Stimulated activated CD8-positive, alpha-beta memory T cell treated with anti-CD3 and anti-CD28 coated beads, Interleukin-12 subunit alpha, Interleukin-12 subunit beta, amount 100 ng/mL, for 1 hour (primary cell): Measurements from ENCODE around the gene NPC2.

ENCODE experiments used
- DNase-seq: peaks from one replicate; pipeline ENCODE4 v3.0.0-alpha.2; 2020; ENCODE audit warnings: low read depth

The NPC2 gene

GRCh38 chr14:74503291-74503937, 10.3 kb upstream of the NPC2 start:
- DNase-seq, result no peak

DNA sequence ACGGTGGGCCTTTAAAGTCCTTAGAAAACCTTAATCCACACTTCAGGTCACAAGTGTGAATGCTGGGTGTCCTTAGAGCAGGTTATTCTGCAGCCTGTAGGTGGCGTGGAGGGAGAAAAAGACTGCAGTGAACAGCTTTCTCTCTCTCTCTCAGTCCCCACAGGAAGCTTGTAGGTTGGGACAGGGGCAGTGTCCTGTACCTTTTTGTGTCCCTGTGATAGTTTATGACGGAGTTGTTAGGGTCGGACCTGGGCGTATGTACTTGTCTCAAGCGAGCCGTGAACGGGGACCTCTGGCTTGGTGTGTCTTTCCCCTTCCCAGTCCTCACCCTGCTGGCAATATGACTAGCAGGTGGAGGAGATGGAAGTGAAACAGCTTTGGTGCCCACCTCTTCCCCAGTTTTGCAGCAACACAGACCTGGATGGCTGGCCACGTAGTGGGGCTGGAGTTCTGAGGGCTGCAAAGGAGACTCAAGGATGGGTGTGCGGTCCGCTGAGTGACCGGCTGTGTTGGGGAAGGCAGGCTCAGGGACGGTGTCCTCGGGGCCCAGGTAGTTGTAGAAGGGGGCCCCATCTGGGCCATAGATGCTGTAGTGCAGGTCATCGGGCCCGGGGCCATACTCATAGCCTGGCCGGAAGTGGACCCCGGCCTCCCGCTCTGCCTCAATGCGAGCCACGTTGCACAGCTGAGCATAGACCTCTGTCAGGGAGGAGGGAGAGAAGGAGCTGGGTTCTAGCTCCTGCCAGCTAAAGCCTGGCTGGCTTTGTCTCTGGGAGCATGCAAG, 9.3 kb upstream of the NPC2 start:
- DNase-seq, result no peak

- DNase-seq, result no peak
These were observed 8.6 kb upstream of the NPC2 start for GRCh38 chr14:74501691-74502090.

- DNase-seq, result no peak
These were observed 8.1 kb upstream of the NPC2 start for GRCh38 chr14:74501135-74501614.

GRCh38 chr14:74500417-74501134, 7.5 kb upstream of the NPC2 start:
- no peak for DNase-seq

DNA sequence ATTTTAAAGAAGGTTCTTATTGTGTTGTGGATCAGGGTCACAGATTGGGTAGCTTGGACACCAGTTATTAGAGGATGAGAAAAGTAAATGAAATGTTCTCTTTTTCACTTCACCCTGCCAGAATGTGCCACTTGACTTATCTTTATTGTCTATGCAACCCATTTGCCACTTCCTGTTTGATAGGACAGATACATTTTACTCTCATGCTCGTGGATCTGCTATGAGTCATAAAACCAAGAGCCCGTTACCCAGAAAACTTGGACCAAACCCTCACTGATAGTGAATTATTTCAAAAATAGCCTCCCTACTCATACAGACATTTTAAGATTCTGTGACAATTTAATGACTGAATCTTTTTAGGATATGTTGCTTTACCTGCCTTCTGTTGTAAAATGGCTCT, 2.3 kb upstream of the NPC2 start:
- no peak for DNase-seq

- peak; percentile 98 for DNase-seq
These were observed 497 bp upstream of the NPC2 start, which contains the start of gene ISCA2 for GRCh38 chr14:74493343-74494261. ISCA2 (plus strand) TSS chr14:74493765; CDS start chr14:74493775, 10 bp downstream.

DNA sequence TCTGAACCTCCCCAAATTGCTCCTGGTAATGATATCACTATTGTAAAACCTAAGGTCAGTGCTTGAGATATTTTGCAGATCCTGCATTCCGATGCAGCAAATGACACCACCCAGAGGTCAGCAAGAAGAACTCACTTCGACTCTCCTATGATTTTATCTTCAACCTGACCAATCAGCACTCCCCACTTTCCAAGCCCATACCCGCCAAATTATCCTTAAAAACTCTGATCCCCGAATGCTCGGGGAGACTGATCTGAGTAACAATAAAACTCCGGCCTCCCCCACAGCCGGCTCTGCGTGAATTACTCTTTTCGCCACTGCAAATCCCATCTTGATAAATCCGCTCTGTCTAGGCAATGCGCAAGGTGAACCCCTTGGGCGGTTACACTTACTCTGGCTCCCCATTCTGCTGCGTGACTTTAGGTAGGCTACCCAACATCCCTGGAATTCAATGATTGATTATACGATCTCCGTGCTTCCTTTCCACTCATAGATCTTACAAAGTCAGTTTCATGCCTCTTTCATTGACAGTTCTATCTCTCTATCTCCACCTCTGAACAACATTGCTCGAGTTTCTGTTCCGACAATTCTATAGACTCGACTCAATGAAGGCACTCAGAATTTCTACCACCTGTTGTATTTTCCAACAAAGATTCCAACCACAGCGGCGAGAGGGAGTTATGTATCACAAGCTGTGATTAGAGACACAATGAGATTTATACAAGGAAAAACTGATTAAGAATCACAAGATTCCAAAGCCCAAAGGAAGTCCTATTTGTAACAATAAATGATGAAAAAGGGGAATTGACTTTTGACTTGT, 939 bp downstream of the NPC2 start:
- no peak for DNase-seq

- no peak for DNase-seq
These were observed 2.6 kb downstream of the NPC2 start for GRCh38 chr14:74490486-74490885.

- DNase-seq, result no peak
These were observed 4.2 kb downstream of the NPC2 start for GRCh38 chr14:74488786-74489397.

DNA sequence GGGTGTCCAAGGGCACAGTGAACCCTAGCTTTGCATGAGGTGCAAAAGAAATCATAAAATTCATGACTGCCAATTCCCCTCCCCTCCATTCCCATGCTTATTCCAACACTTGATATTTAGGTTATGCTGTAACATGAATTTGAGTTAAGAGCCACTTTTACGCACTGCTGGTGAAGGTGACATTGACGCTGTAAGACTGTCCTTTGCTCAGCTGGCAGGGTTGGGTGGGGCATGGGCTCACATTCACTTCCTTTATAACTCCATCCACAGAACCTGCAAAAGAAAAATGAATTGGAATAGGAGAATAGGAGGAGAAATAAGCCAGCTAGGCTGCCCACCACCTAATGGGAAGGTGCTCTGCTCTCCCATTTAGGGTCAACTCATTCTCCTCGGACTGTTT, 6.9 kb downstream of the NPC2 start:
- DNase-seq, result no peak

DNA sequence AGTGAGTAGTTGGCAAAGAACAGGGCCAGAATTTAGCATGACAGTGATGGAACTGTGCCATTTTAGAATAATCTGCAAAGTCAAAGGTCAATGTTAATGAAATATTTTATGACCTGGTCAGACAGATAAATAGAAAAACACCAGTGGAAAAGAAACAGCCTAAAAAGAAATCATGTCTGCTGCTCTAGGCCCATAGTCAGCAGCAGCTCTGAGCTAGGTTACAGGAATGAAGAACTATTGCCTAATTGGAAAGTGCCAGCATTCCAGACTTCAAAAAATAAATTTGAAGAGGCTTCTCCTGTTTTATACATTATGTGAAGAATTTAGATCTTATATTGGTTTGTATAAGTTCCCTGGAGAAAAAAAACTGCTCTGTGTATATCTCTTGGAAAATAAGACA, 9.8 kb downstream of the NPC2 start:
- DNase-seq, result no peak

- DNase-seq, result no peak
These were observed 10.5 kb downstream of the NPC2 start for GRCh38 chr14:74482571-74482970.

DNA sequence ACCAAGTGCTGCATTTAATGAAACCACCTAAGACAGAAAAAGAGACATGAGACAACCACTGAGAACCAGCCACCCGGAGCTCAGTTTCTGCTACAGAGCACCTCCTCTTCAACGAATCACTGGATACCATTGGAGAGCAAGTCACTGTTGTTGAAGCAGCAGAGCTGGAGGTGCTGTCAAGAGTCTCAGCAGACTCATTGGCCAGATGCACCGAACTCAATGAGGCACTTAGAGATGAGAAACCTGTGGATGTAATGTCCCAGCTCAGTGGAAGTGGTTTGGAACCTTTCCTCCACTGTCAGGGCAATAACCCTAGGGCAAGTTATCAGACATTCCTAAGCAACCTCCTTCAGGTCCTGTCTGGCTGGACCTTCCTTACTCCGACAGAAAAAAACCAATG, 13.1 kb downstream of the NPC2 start:
- DNase-seq, result no peak

DNA sequence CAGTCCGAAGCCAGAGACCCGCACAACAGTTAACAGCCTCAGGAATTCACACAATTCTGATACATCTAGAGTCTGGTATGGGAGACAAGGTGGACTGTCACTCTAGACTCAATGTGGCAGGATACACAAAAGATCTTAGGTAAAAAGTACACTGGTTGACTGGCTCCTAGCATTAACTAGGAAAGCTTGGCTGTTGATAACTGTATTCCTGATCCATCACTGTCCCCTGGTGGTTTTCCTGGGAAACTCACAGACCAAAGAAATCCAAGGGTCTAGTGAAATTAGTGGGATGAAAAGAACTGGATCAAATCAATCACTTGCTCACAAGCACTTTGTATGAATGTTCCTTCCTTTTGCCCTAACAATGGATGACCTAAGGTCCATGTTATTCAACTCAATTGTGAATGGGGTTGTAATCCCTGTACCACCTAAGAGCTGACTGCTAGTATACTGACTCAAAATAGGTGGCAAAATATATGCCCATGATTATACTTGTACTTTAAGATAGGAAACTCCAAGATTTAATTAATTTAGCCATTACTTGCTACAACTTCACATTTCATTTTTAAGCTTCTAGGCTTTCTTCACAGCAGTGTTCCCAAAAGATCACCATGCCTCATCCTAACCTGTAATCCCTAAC, 14.0 kb downstream of the NPC2 start:
- no peak for DNase-seq

DNA sequence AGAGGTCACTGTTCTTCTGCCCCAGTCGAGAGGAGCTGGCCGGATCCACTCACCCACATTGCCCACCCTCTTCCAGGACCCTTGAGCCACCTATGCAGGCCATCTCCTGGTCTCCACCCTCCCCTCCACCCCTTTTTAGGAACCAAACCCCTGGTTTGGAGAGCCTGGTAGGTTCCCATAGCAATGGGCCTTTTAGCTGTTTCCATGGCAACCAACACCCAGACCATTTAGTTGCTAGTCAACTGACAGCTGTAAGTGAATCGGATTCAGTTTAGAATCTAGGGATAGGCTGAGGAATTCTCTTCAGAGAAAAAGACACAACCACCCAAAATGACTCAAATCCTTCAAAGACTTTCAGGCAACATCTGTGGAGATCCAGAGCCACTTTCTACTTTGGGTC, 16.5 kb downstream of the NPC2 start:
- DNase-seq, result no peak

DNA sequence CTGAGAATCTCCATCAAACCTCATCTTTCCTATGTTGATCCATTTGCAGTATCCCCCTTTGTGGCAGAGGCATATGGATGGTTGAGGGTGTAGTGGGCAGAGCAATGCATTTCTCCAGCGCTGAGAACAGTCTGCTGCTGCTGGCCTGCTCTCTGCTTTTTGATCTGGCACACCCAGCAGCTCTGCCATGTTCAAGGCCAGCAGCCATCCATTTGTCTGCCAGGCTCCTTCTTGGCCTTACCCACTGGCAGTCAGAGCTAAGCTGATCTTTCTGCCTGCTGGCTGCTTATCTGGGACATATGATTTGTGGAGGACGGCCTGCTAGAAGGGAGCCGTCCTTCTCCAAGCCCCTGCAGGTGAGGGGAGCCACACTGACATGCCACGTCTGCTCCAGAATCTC, 17.0 kb downstream of the NPC2 start:
- DNase-seq, result no peak

DNA sequence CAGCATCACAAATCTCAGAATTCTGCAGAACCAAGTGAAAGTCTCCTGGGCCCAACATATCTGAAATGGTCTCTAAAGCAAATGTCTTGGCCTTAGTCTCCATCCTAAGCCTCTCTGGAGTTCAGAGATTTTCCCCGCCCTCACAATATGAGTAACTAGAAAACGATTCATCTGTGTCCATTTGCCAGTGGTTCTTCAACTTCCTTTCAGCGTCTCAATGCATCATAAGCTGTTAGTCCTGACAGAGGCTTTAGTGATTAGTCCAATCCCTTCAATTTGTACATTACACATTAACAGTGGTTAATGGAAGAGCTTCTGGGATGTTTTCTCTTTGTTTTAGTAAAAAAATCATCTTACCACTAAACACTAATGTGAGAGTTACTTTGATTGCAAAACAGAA, 17.4 kb downstream of the NPC2 start:
- no peak for DNase-seq

DNA sequence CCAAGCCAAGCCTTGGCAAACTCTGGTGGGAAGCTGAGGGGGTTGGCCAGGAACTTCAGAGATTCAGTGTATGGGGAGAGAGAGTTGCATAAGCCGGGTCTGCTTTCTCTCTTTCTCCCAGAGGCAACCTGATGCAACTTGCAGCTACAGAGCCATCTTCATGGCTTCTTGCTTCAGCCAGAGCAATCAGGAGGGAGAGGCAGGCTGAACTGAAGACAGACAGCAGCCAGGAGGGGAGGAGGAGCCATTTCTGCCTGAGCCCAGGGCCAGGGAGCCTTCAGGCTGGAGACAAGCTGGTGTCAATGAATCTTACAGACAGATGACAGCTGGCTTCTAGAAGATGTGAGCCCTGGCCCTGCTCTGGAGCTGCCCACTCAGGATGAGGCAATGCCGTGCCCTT, 18.7 kb downstream of the NPC2 start:
- DNase-seq, result no peak

GRCh38 chr14:74472601-74473000, 20.5 kb downstream of the NPC2 start:
- DNase-seq, result no peak
